HUES48 (cell line): ENCODE measurements around the gene ZFPL1.

ENCODE experiments used
- H3K27ac ChIP-seq: one replicate; pipeline ENCODE4 v1.7.0; 2013; ENCODE audit warnings: low read depth, low read length, inconsistent platforms
- H3K27me3 ChIP-seq: 2 replicates; pipeline ENCODE4 v1.6.1; 2013; ENCODE audit warnings: mild to moderate bottlenecking, low read length; ENCODE audit not compliant: control insufficient read depth, insufficient read depth
- H3K36me3 ChIP-seq: 2 replicates; pipeline ENCODE4 v1.6.1; 2013; ENCODE audit warnings: low read length; ENCODE audit not compliant: control insufficient read depth, insufficient read depth
- H3K4me1 ChIP-seq: 2 replicates; pipeline ENCODE4 v1.6.1; 2013; ENCODE audit warnings: mild to moderate bottlenecking, low read length; ENCODE audit not compliant: control insufficient read depth, insufficient read depth
- H3K4me3 ChIP-seq: 2 replicates; pipeline ENCODE4 v1.5.1; 2013; ENCODE audit warnings: mild to moderate bottlenecking, low read depth, low read length
- H3K9ac ChIP-seq: 2 replicates; pipeline ENCODE4 v1.6.1; 2013; ENCODE audit warnings: mild to moderate bottlenecking, low read depth, low read length, moderate library complexity
- H3K9me3 ChIP-seq: 2 replicates; pipeline ENCODE4 v1.6.1; 2013; ENCODE audit warnings: low read length; ENCODE audit not compliant: control insufficient read depth, insufficient read depth

Gene ZFPL1

GRCh38 chr11:65047581-65048422, 36.2 kb upstream of the ZFPL1 start:
- Histone ChIP-seq H3K27ac (no peak overlapping the region), H3K4me3 (no peak overlapping the region), H3K36me3 (peaks cover 25% of the 10 kb centered on the region), H3K9me3 (no peaks in the 10 kb centered on the region), H3K4me1 (no peaks in the 10 kb centered on the region; the same call in 1 of the 2 replicates), H3K27me3 (no peaks in the 10 kb centered on the region), H3K9ac (no peak overlapping the region)

- Histone ChIP-seq H3K9ac (no peak overlapping the region), H3K4me1 (no peaks in the 10 kb centered on the region; the same call in 1 of the 2 replicates), H3K4me3 (no peak overlapping the region), H3K36me3 (no peaks in the 10 kb centered on the region), H3K27me3 (no peaks in the 10 kb centered on the region), H3K9me3 (no peaks in the 10 kb centered on the region), H3K27ac (no peak overlapping the region)
Observed at GRCh38 chr11:65051398-65051858, 32.6 kb upstream of the ZFPL1 start.

GRCh38 chr11:65053827-65054508, 30.1 kb upstream of the ZFPL1 start:
- Histone ChIP-seq H3K27me3 (no peaks in the 10 kb centered on the region), H3K9me3 (no peaks in the 10 kb centered on the region), H3K36me3 (no peaks in the 10 kb centered on the region), H3K4me1 (no peaks in the 10 kb centered on the region), H3K27ac (no peak overlapping the region), H3K4me3 (no peak overlapping the region), H3K9ac (no peak overlapping the region)

- Histone ChIP-seq H3K9ac (no peak overlapping the region), H3K4me1 (no peaks in the 10 kb centered on the region), H3K4me3 (no peak overlapping the region), H3K36me3 (no peaks in the 10 kb centered on the region), H3K9me3 (no peaks in the 10 kb centered on the region), H3K27me3 (no peaks in the 10 kb centered on the region), H3K27ac (no peak overlapping the region)
Observed at GRCh38 chr11:65055538-65055937, 28.5 kb upstream of the ZFPL1 start.

GRCh38 chr11:65056999-65057398, 27.0 kb upstream of the ZFPL1 start:
- no peaks in the 10 kb centered on the region for H3K4me1 ChIP-seq
- H3K4me3 ChIP-seq = no peak overlapping the region
- H3K9ac ChIP-seq = no peak overlapping the region
- no peaks in the 10 kb centered on the region for H3K9me3 ChIP-seq
- no peak overlapping the region for H3K27ac ChIP-seq
- H3K36me3 ChIP-seq = no peaks in the 10 kb centered on the region
- H3K27me3 ChIP-seq = no peaks in the 10 kb centered on the region

- Histone ChIP-seq H3K4me1 (no peaks in the 10 kb centered on the region), H3K9ac (no peak overlapping the region), H3K36me3 (no peaks in the 10 kb centered on the region), H3K4me3 (no peak overlapping the region), H3K27me3 (no peaks in the 10 kb centered on the region), H3K9me3 (no peaks in the 10 kb centered on the region), H3K27ac (no peak overlapping the region)
Observed at GRCh38 chr11:65057526-65057925, 26.5 kb upstream of the ZFPL1 start.

GRCh38 chr11:65058012-65058411, 26.0 kb upstream of the ZFPL1 start:
- Histone ChIP-seq H3K27ac (no peak overlapping the region), H3K9me3 (no peaks in the 10 kb centered on the region), H3K4me1 (no peaks in the 10 kb centered on the region), H3K27me3 (no peaks in the 10 kb centered on the region), H3K4me3 (no peak overlapping the region), H3K36me3 (no peaks in the 10 kb centered on the region), H3K9ac (no peak overlapping the region)

- no peak within 1 kb of the TSS for H3K4me3 ChIP-seq
- H3K36me3 ChIP-seq = no peaks in the 10 kb centered on the region
- H3K4me1 ChIP-seq = no peaks in the 10 kb centered on the region
- H3K9ac ChIP-seq = no peak within 1 kb of the TSS
- no peaks in the 10 kb centered on the region for H3K27me3 ChIP-seq
- no peak within 1 kb of the TSS for H3K27ac ChIP-seq
- H3K9me3 ChIP-seq = no peaks in the 10 kb centered on the region
Observed at GRCh38 chr11:65058419-65059054, 25.5 kb upstream of the ZFPL1 start, which contains the start of gene NAALADL1. NAALADL1 (minus strand) TSS chr11:65058553; CDS start chr11:65058521, 32 bp downstream.

GRCh38 chr11:65059523-65059922, 24.5 kb upstream of the ZFPL1 start:
- H3K27ac ChIP-seq = no peak overlapping the region
- H3K27me3 ChIP-seq = no peaks in the 10 kb centered on the region
- H3K9me3 ChIP-seq = no peaks in the 10 kb centered on the region
- no peak overlapping the region for H3K9ac ChIP-seq
- no peak overlapping the region for H3K4me3 ChIP-seq
- no peaks in the 10 kb centered on the region for H3K4me1 ChIP-seq
- H3K36me3 ChIP-seq = no peaks in the 10 kb centered on the region

GRCh38 chr11:65059959-65060824, 23.8 kb upstream of the ZFPL1 start:
- Histone ChIP-seq H3K9me3 (no peaks in the 10 kb centered on the region), H3K36me3 (no peaks in the 10 kb centered on the region), H3K9ac (no peak overlapping the region), H3K27me3 (no peaks in the 10 kb centered on the region), H3K27ac (no peak overlapping the region), H3K4me1 (no peaks in the 10 kb centered on the region), H3K4me3 (no peak overlapping the region)
